ENCODE results near the gene GID4. TPM values are rescaled to one million over a fixed set of nuclear protein-coding genes. Genes with fewer than 3 reads are reported as not detected.
"Not testable (repeated sequence)": the region's sequence is repeated elsewhere in the genome, so short reads cannot be mapped to it uniquely, and the experiment has no call there.

GID4 gene
- 10 to 100 TPM in 2 of 4 donors, 1 to 10 TPM in 2; 3.0 to 14.0 (median 10.9) TPM for total RNA-seq

DNA sequence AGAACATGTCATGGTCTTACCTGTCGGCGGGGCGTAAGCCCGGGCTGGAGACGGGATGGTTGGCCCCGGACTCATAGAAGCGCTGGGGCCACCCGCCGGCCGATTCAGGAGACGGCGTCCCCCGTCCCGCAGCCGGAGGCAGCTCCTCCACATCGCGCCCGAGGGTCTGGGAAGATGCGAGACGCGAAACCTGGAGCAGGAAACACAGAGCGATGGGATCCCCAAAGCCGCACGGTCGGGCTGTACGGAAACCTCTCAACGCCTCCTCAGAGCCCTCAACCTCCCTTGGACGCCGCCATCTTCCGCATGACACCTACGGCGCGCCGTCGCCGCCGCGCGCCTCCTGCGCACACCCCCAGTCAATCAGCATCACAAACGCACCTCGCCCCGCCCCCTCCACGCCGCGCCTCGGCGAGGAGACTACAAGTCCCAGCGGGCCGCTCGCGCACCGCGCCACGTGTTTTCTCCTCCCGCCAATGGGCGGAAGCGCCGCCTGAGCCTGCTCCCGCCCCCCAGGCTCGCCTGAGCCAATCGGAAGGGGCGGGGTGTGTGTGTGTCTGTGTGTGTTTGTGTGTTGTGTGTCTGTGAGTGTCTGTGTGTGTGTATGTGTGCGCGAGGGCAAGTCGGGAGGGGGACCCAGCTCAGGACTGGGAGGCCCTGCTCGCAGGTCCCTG is at the start of gene GID4, which contains the start of gene ATPAF2:
Gene GID4 (plus strand): TSS at position 548 of the 674 bp plus-strand sequence. CDS start 57 bp downstream, at position 605.
Gene ATPAF2 (minus strand): TSS at position 308 of the 674 bp plus-strand sequence. CDS start 155 bp downstream, at position 153.
- Histone ChIP-seq H3K4me1 (peaks cover 0 to 35% (median 14%) of the 10 kb centered on the region in 4 donors), H3K27ac (peak within 1 kb of the TSS; percentile 81 to 88 (median 84)), H3K27me3 (no peaks in the 10 kb centered on the region), H3K4me3 (peak within 1 kb of the TSS; percentile 87 to 97 (median 93)), H3K9me3 (no peaks in the 10 kb centered on the region), H3K36me3 (no peaks in the 10 kb centered on the region)
- peak in 1 of 2 donors; percentile 47 for TF ChIP-seq POLR2A (IDR thresholded peaks at IDR 0.05)
- TF ChIP-seq, protein P1, sequence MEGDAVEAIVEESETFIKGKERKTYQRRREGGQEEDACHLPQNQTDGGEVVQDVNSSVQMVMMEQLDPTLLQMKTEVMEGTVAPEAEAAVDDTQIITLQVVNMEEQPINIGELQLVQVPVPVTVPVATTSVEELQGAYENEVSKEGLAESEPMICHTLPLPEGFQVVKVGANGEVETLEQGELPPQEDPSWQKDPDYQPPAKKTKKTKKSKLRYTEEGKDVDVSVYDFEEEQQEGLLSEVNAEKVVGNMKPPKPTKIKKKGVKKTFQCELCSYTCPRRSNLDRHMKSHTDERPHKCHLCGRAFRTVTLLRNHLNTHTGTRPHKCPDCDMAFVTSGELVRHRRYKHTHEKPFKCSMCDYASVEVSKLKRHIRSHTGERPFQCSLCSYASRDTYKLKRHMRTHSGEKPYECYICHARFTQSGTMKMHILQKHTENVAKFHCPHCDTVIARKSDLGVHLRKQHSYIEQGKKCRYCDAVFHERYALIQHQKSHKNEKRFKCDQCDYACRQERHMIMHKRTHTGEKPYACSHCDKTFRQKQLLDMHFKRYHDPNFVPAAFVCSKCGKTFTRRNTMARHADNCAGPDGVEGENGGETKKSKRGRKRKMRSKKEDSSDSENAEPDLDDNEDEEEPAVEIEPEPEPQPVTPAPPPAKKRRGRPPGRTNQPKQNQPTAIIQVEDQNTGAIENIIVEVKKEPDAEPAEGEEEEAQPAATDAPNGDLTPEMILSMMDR (IDR thresholded peaks at IDR 0.05), result peak in 3 of 6 experiments; percentile 14 to 20 (median 14)
- peak; percentile 100 for DNase-seq

DNA sequence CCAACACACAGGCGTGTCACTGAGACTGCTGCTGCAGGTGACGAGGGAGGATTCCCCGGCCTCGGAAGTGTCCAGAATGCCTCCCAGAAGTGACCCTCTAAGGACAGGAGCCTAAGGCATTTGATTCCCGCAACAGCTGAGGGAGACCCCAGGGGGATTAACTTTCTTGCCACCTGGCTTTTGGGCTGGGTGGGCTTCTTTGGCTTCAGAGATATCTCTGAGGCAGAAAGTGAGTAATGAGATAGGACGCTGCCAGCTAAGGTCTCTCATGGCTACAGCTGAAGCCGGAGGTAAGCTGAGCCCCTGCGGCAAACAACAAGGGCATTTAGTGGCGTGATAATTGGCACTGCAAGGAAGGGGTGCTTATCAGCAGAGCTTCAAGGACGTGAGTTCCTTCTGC is 49.6 kb upstream of the GID4 start:
- no peak overlapping the region for H3K27ac ChIP-seq
- no peak overlapping the region for H3K4me3 ChIP-seq
- no peak for DNase-seq
- H3K27me3 ChIP-seq, result no peaks in the 10 kb centered on the region
- TF ChIP-seq, protein P1 (IDR thresholded peaks at IDR 0.05), result no peak
- TF ChIP-seq POLR2A (IDR thresholded peaks at IDR 0.05), result no peak
- no peaks in the 10 kb centered on the region for H3K4me1 ChIP-seq
- no peaks in the 10 kb centered on the region for H3K9me3 ChIP-seq
- H3K36me3 ChIP-seq, result no peaks in the 10 kb centered on the region

DNA sequence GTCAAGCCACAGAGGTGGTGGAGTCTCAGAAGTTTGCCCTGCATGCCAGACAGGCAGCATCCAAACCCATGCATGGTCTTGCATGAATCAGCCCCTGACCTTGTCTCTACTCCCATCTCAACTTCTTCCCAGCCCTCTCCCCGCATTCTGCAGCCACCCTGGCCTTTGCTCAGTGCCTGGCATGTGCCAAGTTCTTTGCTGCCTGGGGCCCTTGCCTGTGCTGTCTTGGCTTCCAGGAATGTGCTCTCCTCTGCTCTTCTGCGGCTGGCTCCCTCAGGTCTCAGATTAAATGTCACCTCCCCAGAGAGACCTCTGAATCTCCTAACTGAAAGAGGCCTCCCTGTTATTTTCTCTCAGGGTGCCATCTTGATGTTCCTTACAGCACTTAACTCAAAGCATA is 48.9 kb upstream of the GID4 start:
- H3K27ac ChIP-seq, result no peak overlapping the region
- no peaks in the 10 kb centered on the region for H3K9me3 ChIP-seq
- TF ChIP-seq POLR2A (IDR thresholded peaks at IDR 0.05), result no peak
- DNase-seq, result no peak
- H3K4me3 ChIP-seq, result no peak overlapping the region
- H3K4me1 ChIP-seq, result no peaks in the 10 kb centered on the region
- H3K36me3 ChIP-seq, result no peaks in the 10 kb centered on the region
- no peaks in the 10 kb centered on the region for H3K27me3 ChIP-seq

DNA sequence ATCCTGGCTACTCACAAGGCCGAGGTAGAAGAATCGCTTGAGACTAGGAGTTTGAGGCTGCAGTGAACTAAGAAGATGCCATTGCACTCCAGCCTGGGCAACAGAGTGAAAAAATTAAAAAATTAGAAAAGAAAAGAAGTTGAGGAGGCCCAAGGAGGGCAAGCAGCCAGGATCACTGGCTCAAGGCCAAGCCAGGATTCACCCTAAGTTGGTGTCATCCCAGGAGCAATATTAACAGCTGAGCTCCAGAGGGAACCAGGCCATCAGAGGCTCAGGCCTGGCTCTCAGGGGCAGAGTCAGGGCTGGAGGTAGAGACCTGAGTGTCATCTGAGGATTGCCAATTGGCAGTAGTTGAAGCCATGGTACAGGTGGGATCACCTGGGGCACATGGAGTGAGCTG is 45.8 kb upstream of the GID4 start:
- H3K27me3 ChIP-seq, result no peaks in the 10 kb centered on the region
- H3K9me3 ChIP-seq, result no peaks in the 10 kb centered on the region
- no peaks in the 10 kb centered on the region for H3K36me3 ChIP-seq
- DNase-seq, result no peak
- no peak overlapping the region for H3K4me3 ChIP-seq
- H3K27ac ChIP-seq, result no peak overlapping the region
- H3K4me1 ChIP-seq, result no peaks in the 10 kb centered on the region
- TF ChIP-seq, protein P1 (IDR thresholded peaks at IDR 0.05), result no peak
- TF ChIP-seq POLR2A (IDR thresholded peaks at IDR 0.05), result no peak

DNA sequence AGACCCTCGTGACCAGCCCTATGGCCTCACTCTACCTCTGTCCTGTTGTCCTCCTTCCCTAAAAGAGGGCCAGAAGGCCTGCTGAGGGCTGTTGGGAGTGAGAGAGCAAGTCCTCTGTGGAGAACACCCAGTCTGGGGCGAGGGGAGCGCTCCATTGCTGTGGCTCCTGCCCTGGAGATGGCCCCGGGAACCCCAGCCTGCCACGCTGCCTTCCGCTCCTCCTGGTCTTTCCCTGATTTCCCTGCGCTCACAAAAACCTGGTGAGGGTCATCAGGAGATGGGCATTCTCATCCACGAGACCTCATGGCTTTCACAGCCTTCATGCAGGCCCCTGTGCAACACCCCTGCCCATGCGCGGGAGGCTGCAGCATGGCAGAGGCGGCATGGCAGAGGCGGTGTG is 45.4 kb upstream of the GID4 start:
- Histone ChIP-seq H3K36me3 (no peaks in the 10 kb centered on the region), H3K9me3 (no peaks in the 10 kb centered on the region), H3K27ac (no peak overlapping the region), H3K4me1 (no peaks in the 10 kb centered on the region), H3K27me3 (no peaks in the 10 kb centered on the region), H3K4me3 (no peak overlapping the region)
- no peak for TF ChIP-seq POLR2A (IDR thresholded peaks at IDR 0.05)
- TF ChIP-seq, protein P1 (IDR thresholded peaks at IDR 0.05), result no peak
- DNase-seq, result no peak

DNA sequence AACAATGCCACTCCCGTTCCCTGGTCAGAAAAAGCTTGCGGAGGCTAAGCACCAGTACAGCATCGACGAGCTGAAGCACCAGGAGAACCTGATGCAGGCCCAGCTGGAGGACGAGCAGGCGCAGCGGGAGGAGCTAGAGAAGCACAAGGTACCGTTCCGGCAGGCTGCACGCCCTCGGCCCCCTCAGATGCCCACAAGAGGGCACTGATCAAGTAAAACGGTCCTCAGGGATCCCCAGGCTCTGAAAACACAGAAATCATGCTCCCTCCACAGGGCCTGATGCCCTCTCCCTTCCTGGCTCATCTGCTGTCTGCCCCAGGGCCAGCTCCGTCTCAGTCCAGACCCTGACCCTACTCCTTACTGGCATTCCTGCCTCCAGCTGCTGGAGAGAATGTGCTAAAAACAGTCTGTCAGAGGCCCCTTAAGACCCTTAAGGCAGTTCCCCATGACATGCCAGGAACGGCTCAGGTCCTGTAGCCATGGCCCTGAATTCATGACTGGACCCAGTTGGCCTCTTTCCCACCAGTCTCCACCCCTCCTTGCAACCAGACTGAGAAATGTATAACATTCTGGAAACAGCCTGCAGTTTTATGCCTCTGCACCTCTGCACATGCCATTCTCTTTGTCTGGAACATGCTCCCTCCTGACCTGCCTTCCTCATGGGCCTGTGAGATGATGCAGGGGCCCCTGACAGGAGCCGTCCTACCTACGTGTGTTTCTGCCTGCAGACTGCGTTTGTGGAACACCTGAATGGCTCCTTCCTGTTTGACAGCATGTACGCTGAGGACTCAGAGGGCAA is 44.7 kb upstream of the GID4 start:
- Histone ChIP-seq H3K27me3 (no peaks in the 10 kb centered on the region), H3K9me3 (no peaks in the 10 kb centered on the region), H3K4me1 (no peaks in the 10 kb centered on the region), H3K4me3 (no peak overlapping the region), H3K27ac (no peak overlapping the region), H3K36me3 (no peaks in the 10 kb centered on the region)
- TF ChIP-seq POLR2A (IDR thresholded peaks at IDR 0.05), result no peak
- TF ChIP-seq, protein P1 (IDR thresholded peaks at IDR 0.05), result peak in 1 of 6 experiments; percentile 7
- no peak for DNase-seq

DNA sequence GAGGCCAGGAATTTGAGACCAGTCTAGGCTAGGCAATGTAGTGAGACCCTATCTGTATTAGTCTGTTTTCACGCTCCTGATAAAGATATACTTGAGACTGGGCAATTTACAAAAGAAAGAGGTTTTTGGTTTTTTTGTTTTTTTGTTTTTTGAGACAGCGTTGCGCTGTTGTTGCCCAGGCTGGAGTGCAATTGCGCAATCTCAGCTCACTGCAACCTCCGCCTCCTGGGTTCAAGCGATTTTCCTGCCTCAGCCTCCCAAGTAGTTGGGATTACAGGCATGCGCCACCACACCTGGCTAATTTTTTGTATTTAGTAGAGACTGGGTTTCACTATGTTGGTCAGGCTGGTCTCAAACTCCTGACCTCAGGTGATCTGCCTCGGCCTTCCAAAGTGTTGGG is 43.3 kb upstream of the GID4 start:
- H3K9me3 ChIP-seq, H3K27ac ChIP-seq, H3K4me1 ChIP-seq, H3K4me3 ChIP-seq, H3K36me3 ChIP-seq, DNase-seq, H3K27me3 ChIP-seq: not testable (repeated sequence)

Measured in Peyer's patch (tissue), 4 donors.